ENCODE results near the gene UTS2R. TPM values are rescaled to one million over a fixed set of nuclear protein-coding genes. Genes with fewer than 3 reads are reported as not detected.

UTS2R gene
- polyA plus RNA-seq, 1 experiment = not detected

- Histone ChIP-seq H3K4me3 (ENCODE audit: low read depth, low read length) (no peak overlapping the region), H3K27me3 (ENCODE audit: control insufficient read depth, insufficient read depth, low read length) (no peaks in the 10 kb centered on the region), H3K36me3 (ENCODE audit: control insufficient read depth, insufficient read depth, low read length) (peaks cover 3% of the 10 kb centered on the region; the same call in 1 of the 2 replicates)
- ChIA-PET CTCF (interaction anchor here (0.9 to 2.7 kb wide), 6 partner anchors 12 to 130 kb away, joined by 3 to 9 read pairs (median 3); no protein-coding TSS in a partner anchor), POLR2A (no interaction called here)
- TF ChIP-seq CTCF (IDR thresholded peaks at IDR 0.05; ENCODE audit: insufficient read depth, low read depth, low read length) = peak; percentile 73
- DNase-seq (ENCODE audit: low read depth) = no peak
These were observed 52.7 kb downstream of the UTS2R start for GRCh38 chr17:82424001-82424862.

- DNase-seq (ENCODE audit: low read depth) = no peak
- no peak overlapping the region for H3K4me3 ChIP-seq (ENCODE audit: low read depth, low read length)
- POLR2A ChIA-PET = no interaction called here
- peaks cover 3% of the 10 kb centered on the region; the same call in 1 of the 2 replicates for H3K36me3 ChIP-seq (ENCODE audit: control insufficient read depth, insufficient read depth, low read length)
- CTCF ChIA-PET = interaction anchor here (0.9 to 2.7 kb wide), 5 partner anchors 11 to 130 kb away, joined by 3 to 9 read pairs (median 3); no protein-coding TSS in a partner anchor
- TF ChIP-seq CTCF (IDR thresholded peaks at IDR 0.05; ENCODE audit: insufficient read depth, low read depth, low read length) = no peak
- H3K27me3 ChIP-seq (ENCODE audit: control insufficient read depth, insufficient read depth, low read length) = no peaks in the 10 kb centered on the region
These were observed 53.2 kb downstream of the UTS2R start for GRCh38 chr17:82424863-82425159.

Small RNA genes within 50 kb of the gene (small RNA-seq; reads per million reads assigned to genes)
- not detected for gene RF00019 (ENCODE audit: insufficient read length, low read depth, low replicate concordance)

Other genes starting within 250 kb of the UTS2R start
- gene CCDC57, start 158.9 kb upstream of the UTS2R start, polyA plus RNA-seq (2011; rRNA removed) = 11.6 and 15.4 TPM in 2 replicates
- gene SLC16A3, start 142.7 kb upstream of the UTS2R start, polyA plus RNA-seq (2011; rRNA removed) = 152 and 338 TPM in 2 replicates
- 57.6 and 118 TPM in 2 replicates for gene CSNK1D, start 98.1 kb upstream of the UTS2R start, polyA plus RNA-seq (2011; rRNA removed)
- gene CD7, start 54.2 kb upstream of the UTS2R start, polyA plus RNA-seq (2011; rRNA removed) = 0.06 and 0.22 TPM in 2 replicates
- 18.9 and 34.4 TPM in 2 replicates for gene SECTM1, start 38.0 kb upstream of the UTS2R start, polyA plus RNA-seq (2011; rRNA removed)
- 0.06 TPM in 1 of 2 replicates, not detected in the other for gene TEX19, start 12.5 kb upstream of the UTS2R start, polyA plus RNA-seq (2011; rRNA removed)
- 8.5 and 8.9 TPM in 2 replicates for gene HEXD, start 46.6 kb downstream of the UTS2R start, polyA plus RNA-seq (2011; rRNA removed)
- gene OGFOD3, start 46.8 kb downstream of the UTS2R start, polyA plus RNA-seq (2011; rRNA removed) = 21.3 and 37.9 TPM in 2 replicates
- 84.0 and 118 TPM in 2 replicates for gene CYBC1, start 79.0 kb downstream of the UTS2R start, polyA plus RNA-seq (2011; rRNA removed)
- gene NARF, start 87.0 kb downstream of the UTS2R start, polyA plus RNA-seq (2011; rRNA removed) = 68.5 and 75.5 TPM in 2 replicates
- 19.2 and 19.9 TPM in 2 replicates for gene FOXK2, start 148.0 kb downstream of the UTS2R start, polyA plus RNA-seq (2011; rRNA removed)

All from BJ (cell line).